Activated CD8-positive, alpha-beta T cell treated with anti-CD3 and anti-CD28 coated beads, Interleukin-2, amount 10 ng/mL, durations not matched to agents 7 days and 5 days (primary cell): Measurements from ENCODE around the gene MBTPS1. TPM values are rescaled to one million over a fixed set of nuclear protein-coding genes. Genes with fewer than 3 reads are reported as not detected.

Source experiments
- ATAC-seq: fragments of 150-1000 bp; cut with Tn5 transposase; one replicate; pipeline ENCODE4 v1.10.0; 2021; ENCODE audit warnings: moderate library complexity
- CTCF ChIA-PET: fragments of 350-600 bp; sonication (Branson Sonifier 250); formaldehyde crosslinking; loops from one replicate; lab custom pipeline; 2021; ENCODE audit warnings: antibody characterized with exemption; lab: Charles Lee
- POLR2A ChIA-PET: fragments of 350-600 bp; sonication (Branson Sonifier 250); formaldehyde crosslinking; loops from one replicate; lab custom pipeline; 2021; ENCODE audit warnings: antibody characterized with exemption; lab: Charles Lee
- DNase-seq: peaks from one replicate; pipeline ENCODE4 v3.0.0-alpha.2; 2020
- H3K27ac Mint-ChIP-seq: one replicate; pipeline ENCODE4 v1.8.0; 2021; ENCODE audit warnings: mild to moderate bottlenecking, mixed read lengths
- H3K27me3 Mint-ChIP-seq: one replicate; pipeline ENCODE4 v1.8.0; 2021; ENCODE audit warnings: low read depth, mixed read lengths
- H3K36me3 Mint-ChIP-seq: one replicate; pipeline ENCODE4 v1.8.0; 2021; ENCODE audit warnings: low read depth, mixed read lengths
- H3K4me1 Mint-ChIP-seq: one replicate; pipeline ENCODE4 v1.8.0; 2021; ENCODE audit warnings: low read depth, mixed read lengths
- H3K4me3 Mint-ChIP-seq: one replicate; pipeline ENCODE4 v1.8.0; 2021; ENCODE audit warnings: mild to moderate bottlenecking, mixed read lengths
- H3K9me3 Mint-ChIP-seq: one replicate; pipeline ENCODE4 v1.8.0; 2022; ENCODE audit warnings: mixed read lengths; ENCODE audit not compliant: insufficient read depth
- total RNA-seq, 2 experiments: library from RNA; stranded (reverse); gene quantifications; one replicate each; pipeline ENCODE4 v1.2.3, GENCODE V29; 2021

The MBTPS1 gene
- 10 to 100 TPM; 49.3 to 52.7 TPM for total RNA-seq

DNA sequence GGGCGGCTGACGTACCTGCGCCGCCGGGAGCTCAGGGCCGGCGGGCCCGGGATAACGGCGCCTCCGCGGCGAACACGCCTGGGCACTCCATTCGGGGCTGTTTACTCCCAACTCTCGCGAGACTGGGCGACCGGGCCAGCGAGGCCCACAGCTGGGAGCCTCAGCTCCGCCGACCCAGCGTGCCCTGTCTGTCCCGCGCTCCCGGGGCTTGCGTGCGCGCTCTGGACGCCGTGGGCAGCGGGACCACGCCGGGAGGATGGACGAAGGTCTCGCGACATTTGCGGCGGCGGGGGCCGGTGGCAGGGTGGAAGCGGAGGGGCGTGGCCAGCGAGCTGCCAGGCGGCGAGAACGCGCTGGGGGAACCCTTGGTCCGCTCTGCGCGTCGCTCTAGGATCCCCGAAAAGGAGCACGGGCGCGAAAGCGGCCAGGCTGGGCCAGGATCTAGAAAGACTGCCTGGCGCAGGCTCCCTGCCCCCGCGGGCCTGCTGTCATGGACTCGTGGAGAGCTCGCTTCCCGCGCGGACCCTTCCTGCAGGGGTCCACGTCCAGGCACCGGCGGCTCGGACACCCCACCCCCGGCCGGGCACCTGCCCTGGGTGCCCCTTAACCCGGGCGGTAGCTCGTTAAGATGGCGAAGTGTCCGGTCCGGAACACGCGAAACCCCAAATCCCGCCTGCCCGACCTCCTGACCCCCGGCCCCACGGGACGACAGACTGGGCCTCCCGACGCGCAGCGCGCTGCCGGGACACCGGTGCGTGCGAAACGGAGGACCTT is at the start of gene MBTPS1:
Gene MBTPS1, minus strand, starts transcription at position 223 of the 774 bp plus-strand sequence. CDS start 15,159 bp downstream, outside the sequence.
- Mint-ChIP-seq H3K4me3 (peak within 1 kb of the TSS; percentile 93), H3K36me3 (peaks cover 4% of the 10 kb centered on the region), H3K27ac (peak within 1 kb of the TSS; percentile 95), H3K4me1 (peaks cover 22% of the 10 kb centered on the region), H3K9me3 (no peaks in the 10 kb centered on the region), H3K27me3 (no peaks in the 10 kb centered on the region)
- ATAC-seq, result peak; percentile 95
- ChIA-PET CTCF (interaction anchor here (0.6 to 5.3 kb wide), 23 partner anchors 11 to 163 kb away, joined by 3 to 77 read pairs (median 4); partner anchors contain the start of genes DNAAF1, HSDL1 and TAF1C), POLR2A (interaction anchor here (1.0 to 2.4 kb wide), 14 partner anchors 10 to 403 kb away, joined by 3 to 16 read pairs (median 5); partner anchors contain the start of genes DNAAF1, HSDL1 and TAF1C)
- DNase-seq, result peak; percentile 98

DNA sequence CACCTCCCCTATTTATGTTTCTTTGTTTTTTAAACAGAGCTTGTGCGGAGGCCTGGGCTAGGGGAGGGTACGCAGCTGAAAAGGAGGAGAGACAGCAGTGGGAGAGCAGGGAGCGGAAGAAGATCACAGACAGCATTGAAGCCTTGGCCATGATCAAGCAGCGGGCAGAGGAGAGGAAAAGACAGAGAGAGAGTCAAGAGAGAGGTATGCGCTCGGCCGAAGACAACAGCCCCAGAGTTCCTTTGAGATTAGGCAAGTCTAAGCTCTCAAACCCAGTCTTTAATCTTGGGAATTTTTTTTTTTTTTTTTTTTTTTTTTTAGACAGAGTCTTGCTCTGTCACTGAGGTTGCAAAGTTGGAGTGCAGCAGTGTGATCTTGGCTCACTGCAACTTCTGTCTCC is 49.0 kb upstream of the MBTPS1 start:
- Mint-ChIP-seq H3K36me3 (no peaks in the 10 kb centered on the region), H3K27me3 (peaks cover 27% of the 10 kb centered on the region), H3K9me3 (no peaks in the 10 kb centered on the region), H3K27ac (no peak overlapping the region), H3K4me1 (no peaks in the 10 kb centered on the region), H3K4me3 (no peak overlapping the region)
- DNase-seq, result no peak
- ATAC-seq, result no peak
- POLR2A ChIA-PET, result no interaction called here
- CTCF ChIA-PET, result no interaction called here

DNA sequence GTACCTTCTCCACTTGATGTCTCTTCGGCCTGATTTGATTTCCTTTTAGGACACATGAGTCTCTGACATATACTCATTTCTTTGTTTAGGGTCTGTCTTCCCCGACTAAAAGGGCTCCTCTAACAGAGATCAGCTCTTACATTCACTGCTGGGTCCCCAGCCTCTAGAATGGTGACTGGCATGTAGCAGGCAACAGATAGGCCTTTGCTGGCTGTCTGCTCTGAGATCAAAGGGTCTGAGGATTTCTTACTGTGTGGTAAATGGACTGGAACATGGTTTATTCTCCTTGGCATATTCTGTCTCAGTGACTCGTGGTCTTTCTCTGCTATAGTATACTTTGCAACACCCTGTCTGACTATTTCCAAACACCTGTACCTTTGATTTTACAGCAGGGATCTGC is 45.1 kb upstream of the MBTPS1 start:
- no peaks in the 10 kb centered on the region for H3K36me3 Mint-ChIP-seq
- POLR2A ChIA-PET, result no interaction called here
- H3K4me1 Mint-ChIP-seq, result no peaks in the 10 kb centered on the region
- ATAC-seq, result no peak
- no peak overlapping the region for H3K4me3 Mint-ChIP-seq
- DNase-seq, result no peak
- H3K9me3 Mint-ChIP-seq, result no peaks in the 10 kb centered on the region
- CTCF ChIA-PET, result no interaction called here
- H3K27me3 Mint-ChIP-seq, result peaks cover 46% of the 10 kb centered on the region
- H3K27ac Mint-ChIP-seq, result no peak overlapping the region

DNA sequence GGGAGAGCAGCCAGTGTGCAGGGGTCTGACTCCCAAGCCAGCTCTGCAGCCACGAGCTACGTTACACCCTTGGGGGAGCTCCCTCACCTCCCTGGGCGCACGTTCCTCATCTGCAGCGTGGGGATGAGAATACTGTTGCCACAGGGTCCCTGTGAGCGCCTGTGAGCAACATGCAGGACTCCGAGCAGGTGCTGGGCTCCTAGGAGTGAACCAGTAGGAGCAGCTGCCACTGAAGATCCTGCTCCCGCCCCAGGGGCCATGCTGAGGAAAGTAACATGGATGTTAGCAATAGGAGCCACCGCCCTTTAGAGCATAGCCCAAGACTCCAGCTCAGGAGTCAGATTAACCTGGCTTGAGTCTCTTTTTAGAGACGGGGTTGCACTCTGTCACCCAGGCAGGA is 44.3 kb upstream of the MBTPS1 start:
- ChIA-PET POLR2A (no interaction called here), CTCF (no interaction called here)
- no peak for DNase-seq
- H3K36me3 Mint-ChIP-seq, result no peaks in the 10 kb centered on the region
- no peaks in the 10 kb centered on the region for H3K9me3 Mint-ChIP-seq
- H3K4me3 Mint-ChIP-seq, result no peak overlapping the region
- ATAC-seq, result no peak
- H3K27ac Mint-ChIP-seq, result no peak overlapping the region
- H3K27me3 Mint-ChIP-seq, result peaks cover 47% of the 10 kb centered on the region
- H3K4me1 Mint-ChIP-seq, result no peaks in the 10 kb centered on the region

DNA sequence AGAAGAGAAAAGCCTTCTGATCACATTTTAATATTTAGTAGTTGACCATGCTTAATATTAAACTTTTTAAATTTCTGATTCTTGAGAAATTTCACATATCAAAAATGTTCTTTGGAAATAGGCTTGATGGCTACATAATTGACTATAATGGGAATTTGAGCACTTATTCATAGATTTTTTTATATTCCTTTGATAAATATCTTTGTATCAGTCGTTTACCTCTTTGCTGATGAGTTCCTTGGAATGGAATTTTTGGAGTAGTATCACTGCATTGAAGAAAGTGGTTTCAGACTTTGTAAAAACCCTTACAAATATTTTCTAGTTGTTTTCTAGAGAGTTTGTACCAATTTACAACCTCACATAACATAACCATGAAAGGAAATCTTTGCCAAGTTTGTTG is 43.1 kb upstream of the MBTPS1 start:
- H3K4me1 Mint-ChIP-seq, result no peaks in the 10 kb centered on the region
- DNase-seq, result no peak
- ATAC-seq, result no peak
- POLR2A ChIA-PET, result interaction anchor here (0.5 kb wide), 1 partner anchor 389 kb away, joined by 3 read pairs; no protein-coding TSS in a partner anchor
- no peak overlapping the region for H3K4me3 Mint-ChIP-seq
- H3K36me3 Mint-ChIP-seq, result no peaks in the 10 kb centered on the region
- CTCF ChIA-PET, result interaction anchor here (1.3 kb wide), 1 partner anchor 17 kb away, joined by 3 read pairs; no protein-coding TSS in a partner anchor
- no peaks in the 10 kb centered on the region for H3K9me3 Mint-ChIP-seq
- peaks cover 48% of the 10 kb centered on the region for H3K27me3 Mint-ChIP-seq
- no peak overlapping the region for H3K27ac Mint-ChIP-seq

DNA sequence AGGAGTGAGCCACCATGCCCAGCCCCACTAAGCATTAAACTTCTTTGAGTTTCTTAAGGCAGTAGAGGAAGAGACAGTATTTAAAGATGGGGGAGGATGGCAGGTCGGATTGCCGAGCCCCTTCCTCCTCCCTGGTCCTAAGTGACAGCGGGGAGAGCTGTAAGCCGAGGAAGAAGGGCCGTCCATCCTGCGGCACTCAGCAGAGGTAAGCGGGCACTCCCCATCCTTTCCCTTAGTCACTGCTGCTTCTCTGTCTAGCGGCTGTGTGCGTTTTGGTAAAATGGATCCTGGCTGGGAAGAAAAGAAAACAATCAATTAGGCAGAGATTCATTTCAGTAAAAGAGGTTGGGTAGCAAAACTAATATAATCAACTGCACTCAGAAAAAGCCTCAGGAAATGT is 42.3 kb upstream of the MBTPS1 start:
- Mint-ChIP-seq H3K4me1 (no peaks in the 10 kb centered on the region), H3K27me3 (peaks cover 44% of the 10 kb centered on the region), H3K4me3 (no peak overlapping the region), H3K27ac (no peak overlapping the region), H3K36me3 (no peaks in the 10 kb centered on the region), H3K9me3 (no peaks in the 10 kb centered on the region)
- ChIA-PET CTCF (no interaction called here), POLR2A (no interaction called here)
- DNase-seq, result no peak
- ATAC-seq, result no peak

DNA sequence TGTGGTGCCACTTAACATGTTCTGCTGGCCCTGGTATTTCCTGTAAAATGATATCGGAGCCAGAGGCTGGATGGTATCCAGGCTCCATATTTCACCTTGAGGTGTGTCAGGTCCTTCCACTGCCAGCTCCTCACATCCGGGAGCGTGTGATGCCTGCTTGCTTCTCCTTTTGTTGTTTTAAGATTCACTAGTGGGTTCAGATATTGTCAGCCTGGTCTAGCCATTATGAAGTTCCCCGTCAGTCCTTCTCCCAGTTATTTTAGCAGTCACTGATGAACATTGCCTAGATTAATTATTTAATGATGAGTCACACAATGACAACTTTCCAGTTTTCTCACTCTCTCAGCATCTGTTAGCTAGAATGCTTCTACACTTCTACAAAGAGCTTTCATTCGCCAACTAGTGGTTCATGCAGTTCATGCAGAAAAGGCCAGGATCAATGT is 39.6 kb upstream of the MBTPS1 start:
- H3K4me1 Mint-ChIP-seq, result no peaks in the 10 kb centered on the region
- CTCF ChIA-PET, result interaction anchor here (1.6 kb wide), 2 partner anchors 31 to 68 kb away, joined by 6 to 10 read pairs; partner anchors contain the start of gene TAF1C
- no peak for DNase-seq
- no peaks in the 10 kb centered on the region for H3K9me3 Mint-ChIP-seq
- no peak for ATAC-seq
- no peaks in the 10 kb centered on the region for H3K36me3 Mint-ChIP-seq
- peaks cover 37% of the 10 kb centered on the region for H3K27me3 Mint-ChIP-seq
- H3K4me3 Mint-ChIP-seq, result no peak overlapping the region
- POLR2A ChIA-PET, result no interaction called here
- H3K27ac Mint-ChIP-seq, result no peak overlapping the region

DNA sequence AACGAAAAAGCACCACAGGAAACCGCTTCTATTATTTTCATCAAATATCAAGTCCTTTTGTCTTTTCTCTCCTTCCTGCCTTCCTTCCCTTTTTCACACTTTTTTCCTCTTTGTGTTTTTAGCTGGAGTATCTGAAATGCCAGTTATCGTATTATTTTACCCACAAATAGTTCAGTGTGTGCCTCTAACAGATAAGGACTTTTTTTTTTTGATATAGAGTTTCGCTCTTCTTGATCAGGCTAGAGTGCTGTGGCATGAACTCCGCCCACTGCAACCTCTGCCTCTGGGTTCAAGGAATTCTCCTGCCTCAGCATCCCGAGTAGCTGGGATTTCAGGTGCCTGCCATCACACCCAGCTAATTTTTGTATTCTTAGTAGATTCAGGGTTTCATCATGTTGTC is 39.0 kb upstream of the MBTPS1 start:
- no peaks in the 10 kb centered on the region for H3K4me1 Mint-ChIP-seq
- no peaks in the 10 kb centered on the region for H3K36me3 Mint-ChIP-seq
- no peak overlapping the region for H3K27ac Mint-ChIP-seq
- DNase-seq, result no peak
- CTCF ChIA-PET, result interaction anchor here (1.3 to 1.6 kb wide), 3 partner anchors 19 to 67 kb away, joined by 4 to 10 read pairs (median 6); partner anchors contain the start of gene TAF1C
- no peak overlapping the region for H3K4me3 Mint-ChIP-seq
- H3K9me3 Mint-ChIP-seq, result no peaks in the 10 kb centered on the region
- POLR2A ChIA-PET, result interaction anchor here (0.6 kb wide), 1 partner anchor 11 kb away, joined by 3 read pairs; no protein-coding TSS in a partner anchor
- no peak for ATAC-seq
- peaks cover 40% of the 10 kb centered on the region for H3K27me3 Mint-ChIP-seq

DNA sequence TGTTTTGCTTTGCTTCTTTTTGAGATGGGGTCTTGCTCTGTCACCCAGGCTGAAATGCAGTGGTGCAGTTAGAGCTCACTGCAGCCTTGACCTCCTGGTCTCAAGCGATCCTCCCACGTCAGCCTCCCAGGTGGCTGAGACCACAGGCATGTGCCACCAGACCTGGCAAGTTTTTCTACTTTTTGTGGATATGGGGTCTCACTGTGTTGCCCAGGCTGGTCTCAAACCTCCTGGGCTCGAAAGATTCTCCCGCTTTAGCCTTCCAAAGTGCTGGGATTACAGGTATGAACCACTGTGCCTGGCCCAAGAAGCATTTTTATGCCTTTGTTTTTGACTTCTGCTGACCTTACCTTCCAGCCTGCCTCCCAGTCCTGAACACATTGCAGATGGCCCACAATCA is 38.5 kb upstream of the MBTPS1 start:
- no peak overlapping the region for H3K4me3 Mint-ChIP-seq
- DNase-seq (no peak), ATAC-seq (no peak)
- H3K27ac Mint-ChIP-seq, result no peak overlapping the region
- no peaks in the 10 kb centered on the region for H3K9me3 Mint-ChIP-seq
- ChIA-PET CTCF (interaction anchor here (1.3 to 1.6 kb wide), 3 partner anchors 20 to 67 kb away, joined by 4 to 10 read pairs (median 6); partner anchors contain the start of gene TAF1C), POLR2A (interaction anchor here (0.6 kb wide), 1 partner anchor 12 kb away, joined by 3 read pairs; no protein-coding TSS in a partner anchor)
- H3K4me1 Mint-ChIP-seq, result no peaks in the 10 kb centered on the region
- peaks cover 40% of the 10 kb centered on the region for H3K27me3 Mint-ChIP-seq
- H3K36me3 Mint-ChIP-seq, result no peaks in the 10 kb centered on the region

DNA sequence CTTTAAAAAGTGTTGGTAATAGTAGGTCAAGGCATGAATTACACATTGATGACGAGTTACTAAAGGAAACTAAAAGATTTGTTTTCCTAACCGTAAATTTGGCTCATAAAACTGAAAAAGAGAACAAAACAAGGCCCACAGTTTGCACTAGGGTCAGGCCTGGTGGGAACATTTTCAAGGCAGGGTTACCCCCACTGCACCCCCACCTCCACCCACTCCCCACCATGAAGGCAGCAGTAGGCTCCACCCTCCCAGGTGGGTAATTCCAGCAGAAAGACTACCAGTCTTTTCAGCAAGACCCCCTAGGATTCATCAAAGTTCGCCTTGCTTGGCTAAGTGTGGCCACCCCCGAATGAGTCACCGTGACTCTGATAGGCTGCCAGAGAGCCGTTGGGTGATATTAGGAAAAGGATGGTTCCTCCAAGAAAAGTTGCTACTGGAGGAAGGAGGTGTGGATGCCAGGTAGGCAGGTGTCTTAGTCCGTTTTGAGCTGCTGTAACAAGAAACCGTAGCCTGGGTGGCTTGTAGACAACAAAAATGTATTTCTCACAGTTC is 37.0 kb upstream of the MBTPS1 start:
- H3K27me3 Mint-ChIP-seq, result peaks cover 35% of the 10 kb centered on the region
- CTCF ChIA-PET, result no interaction called here

DNA sequence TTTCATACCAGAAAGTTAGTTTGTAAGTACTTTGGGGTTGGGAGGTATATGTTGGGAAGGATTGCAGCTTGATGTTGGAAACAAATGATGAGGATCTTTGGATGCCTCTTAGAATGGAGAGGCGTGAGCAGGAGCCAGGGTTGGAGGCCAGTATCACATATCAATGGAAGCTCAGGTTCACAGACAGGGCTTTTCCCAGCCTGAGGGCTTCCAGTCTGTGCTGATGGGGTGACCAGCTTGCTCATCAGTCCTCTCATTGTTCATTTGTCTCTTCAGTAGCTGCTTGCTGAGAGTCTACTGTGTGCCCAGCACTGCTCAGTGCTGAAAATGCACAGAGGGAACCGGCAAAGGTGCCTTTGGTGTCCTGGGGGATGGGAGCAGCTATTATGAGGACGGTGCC is 34.2 kb upstream of the MBTPS1 start:
- peaks cover 21% of the 10 kb centered on the region for H3K27me3 Mint-ChIP-seq
- ChIA-PET POLR2A (no interaction called here), CTCF (interaction anchor here (1.3 kb wide), 1 partner anchor 66 kb away, joined by 4 read pairs; no protein-coding TSS in a partner anchor)
- H3K27ac Mint-ChIP-seq, result no peak overlapping the region
- no peak overlapping the region for H3K4me3 Mint-ChIP-seq
- H3K36me3 Mint-ChIP-seq, result no peaks in the 10 kb centered on the region
- ATAC-seq, result no peak
- H3K4me1 Mint-ChIP-seq, result no peaks in the 10 kb centered on the region
- no peak for DNase-seq
- H3K9me3 Mint-ChIP-seq, result no peaks in the 10 kb centered on the region

More for the DNA sequence above, 37.0 kb upstream of the MBTPS1 start:
- H3K9me3 Mint-ChIP-seq, result no peaks in the 10 kb centered on the region
- H3K27ac Mint-ChIP-seq, result no peak overlapping the region
- no peak overlapping the region for H3K4me3 Mint-ChIP-seq
- DNase-seq (no peak), ATAC-seq (no peak)
- POLR2A ChIA-PET, result no interaction called here
- H3K4me1 Mint-ChIP-seq, result no peaks in the 10 kb centered on the region
- no peaks in the 10 kb centered on the region for H3K36me3 Mint-ChIP-seq
